HG02678 (cell line): ENCODE data around the gene MFSD12.

Experiments
- ATAC-seq: cut with Tn5 transposase; IDR thresholded peaks from one replicate; pipeline ENCODE4 v1.9.1; 2021; ENCODE audit warnings: mild to moderate bottlenecking, moderate library complexity; ENCODE audit not compliant: unreplicated experiment

MFSD12 gene

GRCh38 chr19:3563709-3564524 is 6.5 kb upstream of the MFSD12 start:
- ATAC-seq, result no peak

DNA sequence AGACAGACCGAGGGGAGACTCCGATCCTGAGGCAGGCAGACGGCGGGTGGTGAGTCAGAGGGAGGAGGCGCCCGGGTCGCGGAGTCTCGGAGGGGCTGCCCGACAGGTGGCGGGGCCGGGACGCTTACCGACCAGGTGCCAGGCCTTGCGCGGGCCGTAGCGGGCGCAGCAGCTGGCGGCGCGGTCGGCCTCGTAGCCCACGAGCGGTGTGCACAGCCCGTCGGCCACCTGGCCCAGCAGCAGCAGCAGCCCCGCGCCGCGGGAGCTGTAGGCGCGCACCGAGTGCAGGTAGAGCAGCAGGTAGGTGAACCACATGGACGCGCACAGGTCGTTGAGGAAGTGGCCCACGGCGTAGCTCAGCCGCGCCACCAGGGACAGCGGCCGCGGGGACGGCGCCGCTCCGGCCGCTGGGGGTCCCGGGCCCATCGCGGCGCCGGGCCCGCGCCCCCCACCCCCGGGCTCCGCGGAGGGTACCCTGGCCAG is 367 bp downstream of the MFSD12 start:
- no peak for ATAC-seq

- no peak for ATAC-seq
These were observed 886 bp downstream of the MFSD12 start for GRCh38 chr19:3556423-3556977.

DNA sequence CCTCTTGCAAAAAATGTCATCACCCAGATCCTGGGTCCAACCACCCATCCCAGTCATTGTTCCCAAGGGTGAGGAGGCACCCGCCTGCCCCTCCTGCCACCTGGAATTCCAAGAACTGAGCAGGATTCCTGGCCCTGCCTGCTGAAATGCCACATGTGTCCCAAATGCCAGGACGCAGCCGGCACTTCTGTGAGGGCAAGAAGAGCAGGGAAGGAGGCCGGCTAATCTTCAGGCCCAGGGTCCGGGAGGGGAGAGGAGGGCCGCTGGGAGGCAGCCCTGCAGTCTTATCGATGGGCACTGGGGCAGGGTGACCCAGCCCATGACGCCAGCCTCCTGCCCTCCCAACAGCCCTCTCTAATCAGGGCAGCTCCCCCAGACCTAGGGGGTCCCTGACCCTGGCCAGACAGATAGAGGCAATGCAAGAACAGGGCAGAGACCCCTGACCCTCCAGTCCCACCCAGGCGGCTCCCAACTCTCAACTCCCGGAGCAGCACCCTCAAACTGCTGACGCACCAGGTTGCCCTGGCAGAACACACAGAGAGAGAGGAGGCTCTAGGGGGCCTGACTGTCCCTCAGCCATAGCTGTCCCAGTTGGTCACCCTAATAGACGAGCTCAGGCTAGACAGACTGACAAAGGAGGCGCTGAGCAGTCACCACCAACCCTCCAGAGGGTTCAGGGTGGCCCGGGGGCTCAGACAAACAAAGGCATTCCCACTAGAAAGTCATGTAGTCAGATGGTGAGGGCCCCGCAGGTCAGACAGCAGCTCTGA is 1.5 kb downstream of the MFSD12 start:
- ATAC-seq, result no peak

GRCh38 chr19:3554254-3555083 is 2.9 kb downstream of the MFSD12 start:
- ATAC-seq, result no peak

GRCh38 chr19:3551792-3552095 is 5.6 kb downstream of the MFSD12 start:
- ATAC-seq, result no peak

DNA sequence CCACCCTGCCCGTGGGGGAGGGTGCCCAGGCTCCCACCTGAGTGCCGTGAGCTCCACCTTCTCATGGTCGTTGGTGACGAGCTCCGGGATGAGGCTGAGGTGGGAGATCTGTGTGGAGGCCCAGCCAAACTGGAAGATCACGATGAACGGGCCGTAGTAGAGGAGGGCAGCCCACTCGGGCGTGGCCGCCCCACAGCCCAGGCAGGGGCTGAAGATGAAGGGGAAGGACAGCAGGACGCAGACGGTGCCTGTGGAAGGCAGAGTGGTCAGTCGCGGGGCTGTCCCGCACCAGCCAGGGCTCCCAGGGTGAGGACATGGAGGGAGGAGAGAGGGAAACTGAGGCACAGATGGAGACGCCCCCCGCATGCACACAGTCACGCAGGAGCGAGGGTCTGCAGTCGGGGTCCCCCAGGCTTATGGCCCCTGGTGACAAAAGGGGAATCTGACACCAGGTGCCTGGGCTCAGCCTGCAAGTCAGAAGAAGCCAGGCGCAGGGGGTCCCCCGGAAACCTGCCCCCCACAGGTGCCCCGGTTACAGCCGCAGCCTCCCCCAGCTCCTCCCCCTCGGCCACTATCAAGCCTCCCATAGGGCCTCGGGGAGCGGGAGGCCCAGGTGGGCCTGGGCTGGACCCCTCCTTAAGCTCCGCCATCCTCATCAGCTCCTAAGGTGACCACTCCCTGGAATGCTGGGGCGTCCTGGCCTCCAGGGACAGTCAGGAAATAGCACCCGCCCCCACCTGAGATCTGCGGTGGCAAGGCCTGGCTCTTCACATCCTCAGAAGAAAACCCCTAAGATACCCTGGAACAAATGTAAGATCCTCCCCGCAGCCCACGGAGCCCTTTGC is 6.2 kb downstream of the MFSD12 start:
- no peak for ATAC-seq

DNA sequence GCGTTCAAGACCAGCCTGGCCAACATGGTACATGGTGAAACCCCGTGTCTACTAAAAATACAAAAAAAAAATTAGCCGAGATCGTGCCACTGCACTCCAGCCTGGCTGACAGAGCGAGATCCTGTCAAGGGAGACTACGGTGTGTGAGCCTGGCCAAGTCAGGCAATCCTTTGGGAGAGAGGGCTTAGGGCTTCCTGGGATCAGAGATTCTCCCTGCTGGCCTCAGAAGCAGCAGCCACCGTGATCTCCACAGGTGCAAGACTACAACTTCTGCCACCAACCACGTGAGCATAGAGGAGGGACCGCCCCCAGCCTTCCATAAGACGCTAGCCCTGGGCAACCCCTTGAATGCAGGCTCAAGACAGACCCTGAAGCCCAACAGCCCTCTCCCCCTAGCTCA is 7.6 kb downstream of the MFSD12 start:
- no peak for ATAC-seq

GRCh38 chr19:3548606-3549005 is 8.8 kb downstream of the MFSD12 start:
- no peak for ATAC-seq

GRCh38 chr19:3547767-3548282 is 9.6 kb downstream of the MFSD12 start:
- ATAC-seq, result no peak

DNA sequence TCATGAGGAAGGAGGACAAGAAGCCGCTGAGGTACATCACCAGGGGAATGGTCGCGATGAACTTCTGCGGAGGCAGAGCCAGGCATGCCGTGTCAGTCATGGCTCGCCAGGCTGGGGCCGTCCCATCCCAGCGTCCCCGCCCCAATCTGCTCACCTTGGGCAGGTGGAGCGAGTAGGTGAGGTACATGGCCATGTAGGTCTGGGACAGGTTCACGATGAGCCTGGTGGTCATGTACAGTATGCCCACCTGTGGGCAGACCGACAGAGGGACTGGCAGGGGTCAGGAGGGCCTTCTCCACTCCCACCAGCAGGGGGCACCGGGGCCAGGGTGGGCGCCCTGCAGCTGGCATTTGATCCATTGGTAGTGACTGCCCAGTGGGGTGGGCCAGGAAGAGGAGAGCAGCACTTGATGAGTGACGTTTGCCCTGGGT is 10.1 kb downstream of the MFSD12 start:
- no peak for ATAC-seq

- no peak for ATAC-seq
These were observed 11.3 kb downstream of the MFSD12 start for GRCh38 chr19:3546119-3546518.

- no peak for ATAC-seq
These were observed 11.7 kb downstream of the MFSD12 start for GRCh38 chr19:3545669-3546034.

DNA sequence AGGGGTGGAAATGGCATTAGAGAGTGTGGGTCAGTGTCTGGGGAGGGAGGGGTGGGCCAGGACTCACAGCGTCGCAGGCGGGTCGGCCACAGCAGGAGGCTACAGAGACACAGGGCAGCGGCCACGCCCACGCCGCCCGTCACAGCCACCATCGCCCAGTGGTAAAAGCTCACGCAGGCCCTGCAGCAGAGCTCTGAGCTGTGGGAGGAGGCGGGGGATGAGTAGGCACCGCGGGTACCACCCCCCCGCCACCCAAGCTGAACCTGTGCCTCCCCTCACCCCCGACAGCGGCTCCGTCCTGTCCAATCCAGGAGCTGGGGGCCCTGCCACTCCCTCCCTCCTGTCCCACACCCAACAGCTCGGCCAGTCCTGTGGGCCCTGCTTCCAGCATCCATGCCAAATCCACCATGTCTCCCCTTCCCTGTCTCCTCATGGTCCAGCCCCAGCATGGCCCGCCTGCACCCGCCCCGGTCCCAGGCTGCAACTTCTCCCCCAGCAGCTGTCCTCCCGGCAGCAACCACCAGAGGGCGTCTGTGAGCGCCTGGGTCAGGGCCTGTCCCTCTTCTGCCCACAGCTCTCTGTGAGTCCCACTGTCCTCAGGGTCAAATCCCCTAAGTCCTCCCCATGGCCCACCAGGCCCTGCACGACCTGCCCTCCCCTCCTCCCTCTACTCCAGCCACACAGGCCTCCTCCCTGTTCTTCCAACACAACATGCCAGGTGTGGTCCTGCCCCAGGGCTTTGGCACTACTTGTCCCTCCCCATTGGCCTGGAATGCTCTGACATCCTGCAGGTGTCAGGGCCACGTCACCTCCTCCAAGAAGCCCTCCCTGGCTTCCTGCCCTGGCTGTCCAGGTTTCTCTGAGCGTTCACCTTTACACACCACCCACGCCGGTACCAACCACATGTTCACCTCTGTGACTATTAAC is 12.4 kb downstream of the MFSD12 start:
- ATAC-seq, result no peak

DNA sequence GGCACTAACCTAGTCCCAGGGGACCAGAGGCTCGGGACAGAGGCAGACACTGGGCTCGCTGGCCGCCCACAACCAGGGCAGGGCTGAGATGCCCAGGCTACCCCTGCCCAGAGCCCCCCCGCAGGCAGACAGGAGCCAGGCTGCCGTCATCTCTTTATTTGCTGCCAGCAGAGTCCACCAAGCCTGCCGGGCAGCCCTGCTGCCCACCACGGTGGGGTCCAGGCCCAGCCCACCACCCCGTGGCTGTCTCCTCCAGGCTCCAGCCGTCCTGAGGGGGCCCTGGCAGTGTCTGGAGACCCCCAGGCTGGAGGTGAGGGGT is 13.4 kb downstream of the MFSD12 start:
- no peak for ATAC-seq

- no peak for ATAC-seq
These were observed 14.0 kb downstream of the MFSD12 start for GRCh38 chr19:3543150-3544057.

GRCh38 chr19:3539756-3540118 is 17.6 kb downstream of the MFSD12 start:
- ATAC-seq, result no peak
